HG02981 (cell line): ENCODE results near the gene CFAP99.

Source experiments
- ATAC-seq: cut with Tn5 transposase; IDR thresholded peaks from one replicate; pipeline ENCODE4 v1.9.1; 2021; ENCODE audit warnings: mild to moderate bottlenecking, moderate library complexity; ENCODE audit not compliant: unreplicated experiment

The CFAP99 gene

GRCh38 chr4:2497931-2498330, 79.2 kb downstream of the CFAP99 start:
- peak; percentile 94 for ATAC-seq

DNA sequence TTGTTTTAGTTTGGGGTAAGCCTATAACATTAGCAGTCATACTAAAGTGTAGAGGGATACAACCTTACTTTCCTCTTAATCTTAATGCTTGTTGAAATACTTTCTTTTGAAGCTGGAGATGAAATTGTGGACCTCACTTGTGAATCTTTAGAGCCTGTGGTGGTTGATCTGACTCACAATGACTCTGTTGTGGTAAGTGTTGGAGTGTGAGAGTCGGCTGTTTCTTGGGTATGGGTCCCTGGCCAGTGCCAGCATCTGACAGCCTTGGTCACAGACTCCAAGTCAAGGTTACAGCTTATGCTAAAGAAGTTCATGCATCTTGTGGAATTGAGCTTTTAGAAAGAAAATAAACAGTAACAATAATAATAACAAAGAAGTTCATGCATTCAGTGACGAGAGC, 81.8 kb downstream of the CFAP99 start:
- no peak for ATAC-seq

DNA sequence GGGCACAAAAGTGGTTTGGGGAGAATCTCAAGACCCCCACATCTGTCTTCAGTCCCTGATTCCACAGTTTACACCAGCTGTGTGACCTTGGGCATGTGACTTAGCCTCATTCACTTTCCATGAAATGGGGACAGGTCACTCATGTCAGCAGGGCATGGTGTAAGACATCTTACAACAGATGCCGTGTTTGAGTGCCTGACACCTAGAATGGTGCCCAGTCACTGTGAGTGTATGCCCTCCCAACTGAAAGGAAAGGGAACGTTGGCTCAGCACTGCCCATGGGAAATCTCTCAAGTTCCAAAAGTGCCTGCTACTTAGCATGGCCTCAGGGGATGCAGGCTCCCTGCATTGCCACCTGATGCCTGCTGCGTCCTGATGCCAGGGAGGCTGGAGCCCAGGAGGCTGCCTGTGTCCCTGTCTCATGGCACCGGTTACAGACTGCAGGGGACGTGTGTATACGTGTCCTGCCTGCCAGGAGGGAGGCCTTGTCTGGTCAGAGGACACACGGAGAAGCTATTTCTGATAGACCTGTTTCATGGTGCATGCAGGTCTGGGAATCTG, 82.4 kb downstream of the CFAP99 start:
- ATAC-seq = no peak

- no peak for ATAC-seq
These were observed 85.1 kb downstream of the CFAP99 start for GRCh38 chr4:2503809-2504208.

DNA sequence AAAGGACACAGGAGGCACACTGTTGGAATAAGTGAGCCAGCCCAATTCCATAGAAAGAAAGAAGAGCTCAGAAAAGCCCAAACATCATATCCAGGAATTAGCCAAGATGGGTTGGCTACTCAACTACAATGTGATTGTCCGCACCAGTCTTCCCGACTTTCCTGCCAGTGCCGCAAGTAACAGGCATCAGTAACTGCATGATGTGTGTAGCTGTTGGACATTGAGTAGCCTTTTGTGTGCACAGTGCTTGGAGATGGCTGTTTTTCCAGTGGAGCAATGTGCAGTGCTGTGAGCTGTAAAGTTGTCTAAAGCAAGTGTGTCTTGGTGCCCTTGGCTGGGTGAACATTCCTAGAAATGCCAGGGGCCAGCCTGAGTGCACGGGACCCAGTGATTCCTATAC, 88.5 kb downstream of the CFAP99 start:
- ATAC-seq = no peak

GRCh38 chr4:2507855-2508254, 89.1 kb downstream of the CFAP99 start:
- ATAC-seq = no peak

DNA sequence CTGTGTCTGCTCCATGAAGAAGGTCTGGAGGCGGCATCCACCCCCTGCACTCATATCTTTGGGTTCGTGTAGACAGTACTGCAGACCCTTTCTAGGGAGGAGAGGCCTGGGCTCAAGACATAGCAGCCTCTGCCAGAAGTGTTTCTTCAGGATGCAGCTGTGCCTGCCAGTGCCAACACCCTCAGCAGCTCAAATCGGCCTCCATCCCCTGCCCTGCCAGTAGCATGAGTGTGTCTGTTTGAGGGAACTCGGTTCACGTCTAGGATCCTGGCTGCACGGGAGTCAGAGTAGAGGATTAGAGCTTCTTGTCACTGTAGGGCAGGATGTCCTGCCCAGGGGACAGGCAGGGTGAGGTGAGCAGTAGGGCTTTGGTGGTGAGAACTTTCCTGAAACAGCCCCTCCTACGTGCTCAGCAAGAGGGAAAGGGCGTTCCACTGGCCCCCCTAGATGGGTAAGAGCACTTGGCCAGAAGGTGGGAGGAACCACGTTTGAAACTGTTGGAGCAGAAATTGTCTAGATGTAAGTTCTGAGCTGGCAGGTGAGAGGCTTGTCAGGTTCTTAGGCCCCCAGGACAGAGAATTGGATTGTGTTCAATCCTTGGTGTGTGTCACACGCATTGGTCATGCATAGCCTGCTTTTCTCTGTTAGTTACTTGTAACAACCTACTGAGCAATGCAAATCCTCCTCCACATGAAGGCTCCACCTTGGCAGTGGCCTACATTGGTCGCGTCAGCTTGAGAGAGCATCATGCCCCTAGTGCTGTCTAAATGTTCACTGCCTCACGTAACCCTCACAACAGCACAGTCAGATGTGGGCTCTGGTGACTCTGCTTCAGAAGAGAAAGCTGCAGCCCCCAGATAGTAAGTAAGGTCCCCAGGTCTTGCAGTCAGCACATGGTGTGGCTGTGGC, 91.8 kb downstream of the CFAP99 start:
- no peak for ATAC-seq

DNA sequence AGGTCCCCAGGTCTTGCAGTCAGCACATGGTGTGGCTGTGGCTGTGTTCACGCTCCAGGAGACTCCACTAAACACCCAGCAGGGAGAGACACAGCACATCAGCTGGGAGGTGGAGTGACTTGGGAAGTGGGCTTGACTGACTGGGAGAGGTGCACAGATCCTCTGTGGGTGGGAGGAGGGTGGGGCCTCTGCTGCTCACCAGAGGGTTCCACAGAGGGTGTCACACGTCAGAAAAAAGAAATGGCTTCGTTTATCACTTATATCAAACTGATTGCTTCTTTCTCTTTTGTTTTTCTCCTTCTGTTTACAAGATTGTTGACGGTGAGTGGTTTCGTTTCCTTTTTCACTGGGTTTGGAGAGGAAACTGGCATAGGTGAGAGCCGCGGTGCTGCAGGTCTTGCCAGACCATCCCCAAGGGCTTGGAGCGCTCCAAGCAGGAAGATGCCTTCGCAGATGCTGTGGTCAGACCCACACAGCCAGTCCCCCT, 92.9 kb downstream of the CFAP99 start:
- no peak for ATAC-seq
